HK-2 (cell line): Measurements from ENCODE around the gene SORCS3.

ENCODE experiments used
- DNase-seq: peaks from one replicate; pipeline ENCODE4 v3.0.0-alpha.2; 2018; ENCODE audit not compliant: unreplicated experiment

The SORCS3 gene

GRCh38 chr10:105094048-105094447 is 453.0 kb downstream of the SORCS3 start:
- DNase-seq, result no peak

- DNase-seq, result no peak
These were observed 455.2 kb downstream of the SORCS3 start for GRCh38 chr10:105096316-105096715.

GRCh38 chr10:105102977-105103376 is 461.9 kb downstream of the SORCS3 start:
- no peak for DNase-seq

- DNase-seq, result no peak
These were observed 463.2 kb downstream of the SORCS3 start for GRCh38 chr10:105104297-105104696.

GRCh38 chr10:105109164-105109563 is 468.1 kb downstream of the SORCS3 start:
- DNase-seq, result no peak

- no peak for DNase-seq
These were observed 471.8 kb downstream of the SORCS3 start for GRCh38 chr10:105112862-105113261.

- DNase-seq, result no peak
These were observed 472.6 kb downstream of the SORCS3 start for GRCh38 chr10:105113666-105114065.

- DNase-seq, result no peak
These were observed 480.7 kb downstream of the SORCS3 start for GRCh38 chr10:105121743-105122142.

GRCh38 chr10:105128111-105128510 is 487.0 kb downstream of the SORCS3 start:
- DNase-seq, result no peak

GRCh38 chr10:105138358-105138757 is 497.3 kb downstream of the SORCS3 start:
- DNase-seq, result no peak

GRCh38 chr10:105139363-105139896 is 498.3 kb downstream of the SORCS3 start:
- DNase-seq, result no peak

- no peak for DNase-seq
These were observed 499.5 kb downstream of the SORCS3 start for GRCh38 chr10:105140600-105140999.

- DNase-seq, result no peak
These were observed 504.6 kb downstream of the SORCS3 start for GRCh38 chr10:105145711-105146110.

GRCh38 chr10:105146436-105146835 is 505.3 kb downstream of the SORCS3 start:
- no peak for DNase-seq

GRCh38 chr10:105148456-105148855 is 507.4 kb downstream of the SORCS3 start:
- no peak for DNase-seq

GRCh38 chr10:105148921-105149320 is 507.8 kb downstream of the SORCS3 start:
- DNase-seq, result peak; percentile 31

- DNase-seq, result no peak
These were observed 508.3 kb downstream of the SORCS3 start for GRCh38 chr10:105149371-105149891.

- no peak for DNase-seq
These were observed 509.3 kb downstream of the SORCS3 start for GRCh38 chr10:105150259-105150880.

- no peak for DNase-seq
These were observed 513.6 kb downstream of the SORCS3 start for GRCh38 chr10:105154736-105155135.

- no peak for DNase-seq
These were observed 518.2 kb downstream of the SORCS3 start for GRCh38 chr10:105159268-105159667.

GRCh38 chr10:105161149-105161548 is 520.1 kb downstream of the SORCS3 start:
- DNase-seq, result no peak

- DNase-seq, result no peak
These were observed 520.7 kb downstream of the SORCS3 start for GRCh38 chr10:105161767-105162166.

GRCh38 chr10:105170521-105170920 is 529.4 kb downstream of the SORCS3 start:
- no peak for DNase-seq

GRCh38 chr10:105171945-105172344 is 530.9 kb downstream of the SORCS3 start:
- no peak for DNase-seq
